Esophagus squamous epithelium (tissue), 4 donors: ENCODE results near the gene GBP3.
"Not testable (repeated sequence)": the region's sequence is repeated elsewhere in the genome, so short reads cannot be mapped to it uniquely, and the experiment has no call there.

Experiments used
- CTCF ChIP-seq, 6 experiments: fragments of 450-650 bp in 4 of 6; fragments of 200-600 bp in 2 of 6; sonication (generic) in 2 of 6; IDR thresholded peaks; one replicate each; pipeline ENCODE4 v1.5.1; 2016 to 2019; ENCODE audit warnings: antibody characterized with exemption in 6 of 6, mild to moderate bottlenecking in 4 of 6, moderate library complexity in 4 of 6
- POLR2A ChIP-seq, 4 donors: fragments of 450-650 bp; IDR thresholded peaks; one replicate each; pipeline ENCODE4 v1.6.1; 2017; ENCODE audit warnings: antibody characterized with exemption in 4 of 4, mild to moderate bottlenecking in 4 of 4, moderate library complexity in 3 of 4

- not testable (repeated sequence) for TF ChIP-seq CTCF, POLR2A (IDR thresholded peaks at IDR 0.05)
Measured at GRCh38 chr1:89002176-89002575, 20.5 kb downstream of the GBP3 start.
